KMS-11 (cell line): ENCODE measurements around the gene MAP3K2.

Source experiments
- H2AFZ ChIP-seq: fragments of 200-600 bp; sonication (generic); 2 replicates; pipeline ENCODE4 v1.6.1; 2016; ENCODE audit warnings: antibody characterized with exemption, mixed run types, low read depth
- H3K27ac ChIP-seq: fragments of 200-600 bp; sonication (generic); 2 replicates; pipeline ENCODE4 v1.6.1; 2016; ENCODE audit warnings: mild to moderate bottlenecking, mixed run types
- H3K27me3 ChIP-seq: fragments of 200-600 bp; sonication (generic); 2 replicates; pipeline ENCODE4 v1.6.1; 2017; ENCODE audit warnings: mild to moderate bottlenecking, low read depth, mixed run types, moderate library complexity; ENCODE audit not compliant: insufficient read depth
- H3K36me3 ChIP-seq: fragments of 200-600 bp; sonication (generic); 2 replicates; pipeline ENCODE4 v1.6.1; 2017; ENCODE audit warnings: mild to moderate bottlenecking, mixed run types; ENCODE audit not compliant: insufficient read depth
- H3K4me1 ChIP-seq: fragments of 200-600 bp; sonication (generic); 2 replicates; pipeline ENCODE4 v1.6.1; 2016; ENCODE audit warnings: mild to moderate bottlenecking, low read depth, mixed run types; ENCODE audit not compliant: poor library complexity, severe bottlenecking
- H3K4me2 ChIP-seq: fragments of 200-600 bp; sonication (generic); 2 replicates; pipeline ENCODE4 v1.7.0; 2016; ENCODE audit warnings: mild to moderate bottlenecking, mixed run types
- H3K4me3 ChIP-seq: fragments of 200-600 bp; sonication (generic); IDR thresholded peaks from 2 replicates; pipeline ENCODE4 v1.6.1; 2017; ENCODE audit warnings: low read depth, low read length, mixed read lengths; ENCODE audit not compliant: insufficient read depth
- H3K79me2 ChIP-seq: fragments of 200-600 bp; sonication (generic); 2 replicates; pipeline ENCODE4 v1.6.1; 2016; ENCODE audit warnings: low read depth, mixed run types; ENCODE audit not compliant: insufficient read depth
- H3K9ac ChIP-seq: fragments of 200-600 bp; sonication (generic); 2 replicates; pipeline ENCODE4 v1.6.1; 2016; ENCODE audit warnings: mild to moderate bottlenecking, mixed run types
- H4K20me1 ChIP-seq: fragments of 200-600 bp; sonication (generic); 2 replicates; pipeline ENCODE4 v1.6.1; 2016; ENCODE audit warnings: mild to moderate bottlenecking, mixed run types; ENCODE audit not compliant: insufficient read depth
- CTCF ChIP-seq: fragments of 200-600 bp; sonication (generic); conservative IDR thresholded peaks from 2 replicates; pipeline ENCODE4 v1.6.1; 2017; ENCODE audit warnings: low read depth, mild to moderate bottlenecking, antibody characterized with exemption, low read length, moderate library complexity, mixed read lengths

Gene MAP3K2

GRCh38 chr2:127424598-127425520, 37.1 kb upstream of the MAP3K2 start:
- H3K4me1 ChIP-seq: no peaks in the 10 kb centered on the region
- H2AFZ ChIP-seq: no peak overlapping the region
- no peak overlapping the region for H3K4me3 ChIP-seq
- no peak for TF ChIP-seq CTCF
- H4K20me1 ChIP-seq: no peaks in the 10 kb centered on the region
- H3K79me2 ChIP-seq: no peaks in the 10 kb centered on the region
- H3K9ac ChIP-seq: no peak overlapping the region
- H3K27ac ChIP-seq: no peak overlapping the region
- no peaks in the 10 kb centered on the region for H3K36me3 ChIP-seq
- no peak overlapping the region for H3K4me2 ChIP-seq
- no peaks in the 10 kb centered on the region for H3K27me3 ChIP-seq

- H3K9ac ChIP-seq: no peak overlapping the region
- no peak overlapping the region for H3K4me3 ChIP-seq
- H4K20me1 ChIP-seq: no peaks in the 10 kb centered on the region
- no peaks in the 10 kb centered on the region for H3K27me3 ChIP-seq
- H3K36me3 ChIP-seq: no peaks in the 10 kb centered on the region
- H3K4me1 ChIP-seq: no peaks in the 10 kb centered on the region
- no peak overlapping the region for H3K4me2 ChIP-seq
- TF ChIP-seq CTCF: no peak
- no peaks in the 10 kb centered on the region for H3K79me2 ChIP-seq
- no peak overlapping the region for H3K27ac ChIP-seq
- no peak overlapping the region for H2AFZ ChIP-seq
Measured at GRCh38 chr2:127423880-127424279, 36.1 kb upstream of the MAP3K2 start.

- Histone ChIP-seq H3K4me3 (no peak overlapping the region), H2AFZ (no peak overlapping the region), H3K79me2 (no peaks in the 10 kb centered on the region), H3K27ac (no peak overlapping the region), H3K4me1 (no peaks in the 10 kb centered on the region), H3K27me3 (no peaks in the 10 kb centered on the region), H3K9ac (no peak overlapping the region), H3K36me3 (no peaks in the 10 kb centered on the region), H4K20me1 (no peaks in the 10 kb centered on the region), H3K4me2 (no peak overlapping the region)
- no peak for TF ChIP-seq CTCF
Measured at GRCh38 chr2:127423478-127423843, 35.7 kb upstream of the MAP3K2 start.

- H3K4me2 ChIP-seq: no peak overlapping the region
- H3K4me1 ChIP-seq: no peaks in the 10 kb centered on the region
- H4K20me1 ChIP-seq: no peaks in the 10 kb centered on the region
- no peaks in the 10 kb centered on the region for H3K36me3 ChIP-seq
- H3K27ac ChIP-seq: no peak overlapping the region
- no peaks in the 10 kb centered on the region for H3K79me2 ChIP-seq
- no peak overlapping the region for H3K4me3 ChIP-seq
- no peak overlapping the region for H2AFZ ChIP-seq
- H3K27me3 ChIP-seq: no peaks in the 10 kb centered on the region
- no peak for TF ChIP-seq CTCF
- no peak overlapping the region for H3K9ac ChIP-seq
Measured at GRCh38 chr2:127422559-127423477, 35.0 kb upstream of the MAP3K2 start.
